IMR-90 (cell line): ENCODE results near the gene MINDY3. TPM values are rescaled to one million over a fixed set of nuclear protein-coding genes. Genes with fewer than 3 reads are reported as not detected.

ENCODE experiments used
- ATAC-seq: fragments of 200-7000 bp; cut with Tn5 transposase; 2 replicates; pipeline ENCODE4 v1.9.1; 2020; ENCODE audit warnings: low read depth, mild to moderate bottlenecking, moderate library complexity
- BruUV-seq: library from RNA; stranded (reverse); fragments of 400-500 nt; replicated peaks from 2 replicates; lab custom pipeline; 2021; lab: Mats Ljungman, UMichigan
- CTCF ChIA-PET: fragments of 300-600 bp; formaldehyde crosslinking; extraction: SDS; loops from one replicate; lab custom pipeline; 2021; ENCODE audit warnings: antibody characterized with exemption; lab: Yijun Ruan, JAX
- POLR2A ChIA-PET: fragments of 300-600 bp; sonication (Branson Sonifier 250); formaldehyde crosslinking; loops from one replicate; lab custom pipeline; 2022; ENCODE audit warnings: antibody characterized with exemption; ENCODE audit not compliant: unreplicated experiment; lab: Charles Lee
- DNase-seq: peaks from one replicate; pipeline ENCODE4 v3.0.0; 2013
- H2AFZ ChIP-seq: replicated peaks from 2 replicates; pipeline ENCODE3; 2013; ENCODE audit warnings: low read length, mild to moderate bottlenecking; ENCODE audit not compliant: poor library complexity
- H2AK5ac ChIP-seq: 2 replicates; pipeline ENCODE4 v1.6.1; 2013; ENCODE audit warnings: low read depth, low read length, inconsistent platforms
- H2AK9ac ChIP-seq: replicated peaks from 2 replicates; pipeline ENCODE3; 2013; ENCODE audit warnings: mild to moderate bottlenecking, low read depth, low read length, moderate library complexity; ENCODE audit not compliant: poor library complexity
- H2BK120ac ChIP-seq: 2 replicates; pipeline ENCODE4 v1.6.1; 2013; ENCODE audit warnings: low read depth, low read length, inconsistent platforms
- H2BK15ac ChIP-seq: 3 replicates; pipeline ENCODE4 v1.6.1; 2013; ENCODE audit warnings: low read depth, low read length, inconsistent platforms
- H2BK20ac ChIP-seq: 2 replicates; pipeline ENCODE4 v1.6.1; 2013; ENCODE audit warnings: low read depth, mild to moderate bottlenecking, inconsistent platforms, low read length, moderate library complexity
- H2BK5ac ChIP-seq: 2 replicates; pipeline ENCODE4 v1.6.1; 2013; ENCODE audit warnings: mild to moderate bottlenecking, low read depth, low read length, inconsistent platforms; ENCODE audit not compliant: poor library complexity, severe bottlenecking
- H3K14ac ChIP-seq: replicated peaks from 2 replicates; pipeline ENCODE4 v1.6.1; 2013; ENCODE audit warnings: low read depth, low read length, inconsistent platforms
- H3K18ac ChIP-seq: 2 replicates; pipeline ENCODE4 v1.6.1; 2013; ENCODE audit warnings: low read depth, low read length, control low read depth
- H3K23ac ChIP-seq: 2 replicates; pipeline ENCODE4 v1.6.1; 2013; ENCODE audit warnings: low read depth, low read length, inconsistent platforms
- H3K27ac ChIP-seq: 2 replicates; pipeline ENCODE4 v1.5.1; 2013; ENCODE audit warnings: mild to moderate bottlenecking, control low read depth, low read length; ENCODE audit not compliant: insufficient read depth
- H3K27me3 ChIP-seq: 2 replicates; pipeline ENCODE4 v1.6.1; 2013; ENCODE audit warnings: low read length; ENCODE audit not compliant: control insufficient read depth, insufficient read depth
- H3K36me3 ChIP-seq: 2 replicates; pipeline ENCODE4 v1.6.1; 2013; ENCODE audit warnings: low read length, mixed read lengths; ENCODE audit not compliant: control insufficient read depth, insufficient read depth
- H3K4ac ChIP-seq: 2 replicates; pipeline ENCODE4 v1.6.1; 2013; ENCODE audit warnings: low read depth, low read length, inconsistent platforms
- H3K4me1 ChIP-seq: 2 replicates; pipeline ENCODE4 v1.6.1; 2013; ENCODE audit warnings: low read length, mixed read lengths; ENCODE audit not compliant: control insufficient read depth, insufficient read depth
- H3K4me2 ChIP-seq: 2 replicates; pipeline ENCODE4 v1.6.1; 2013; ENCODE audit warnings: low read depth, mild to moderate bottlenecking, control low read depth, low read length, moderate library complexity
- H3K4me3 ChIP-seq: 2 replicates; pipeline ENCODE4 v1.5.1; 2013; ENCODE audit warnings: low read depth, mild to moderate bottlenecking, control low read depth, low read length, moderate library complexity; ENCODE audit not compliant: insufficient read depth
- H3K56ac ChIP-seq: 2 replicates; pipeline ENCODE4 v1.6.1; 2013; ENCODE audit warnings: low read length, inconsistent platforms; ENCODE audit not compliant: insufficient read depth; ENCODE audit errors: extremely low read depth
- H3K79me1 ChIP-seq, 2 experiments: 2 replicates each; pipeline ENCODE4 v1.6.1; 2013; ENCODE audit warnings: low read length in 2 of 2, inconsistent platforms in 1 of 2, low read depth in 1 of 2
- H3K9ac ChIP-seq: 2 replicates; pipeline ENCODE4 v1.6.1; 2013; ENCODE audit warnings: low read depth, low read length, control low read depth
- H3K9me1 ChIP-seq: 2 replicates; pipeline ENCODE4 v1.6.1; 2013; ENCODE audit warnings: low read length, inconsistent platforms; ENCODE audit not compliant: insufficient read depth
- H3K9me3 ChIP-seq: 2 replicates; pipeline ENCODE4 v1.6.1; 2013; ENCODE audit warnings: low read length; ENCODE audit not compliant: control insufficient read depth, insufficient read depth
- H4K20me1 ChIP-seq: 2 replicates; pipeline ENCODE4 v1.6.1; 2013; ENCODE audit warnings: low read length, inconsistent platforms; ENCODE audit not compliant: insufficient read depth
- H4K5ac ChIP-seq: 2 replicates; pipeline ENCODE4 v1.6.1; 2013; ENCODE audit warnings: mild to moderate bottlenecking, low read depth, low read length, control low read depth
- H4K8ac ChIP-seq, 2 experiments: 2 replicates each; pipeline ENCODE4 v1.6.1; 2013; ENCODE audit warnings: low read depth in 2 of 2, low read length in 2 of 2, control low read depth in 1 of 2, inconsistent platforms in 1 of 2
- H4K91ac ChIP-seq: 2 replicates; pipeline ENCODE4 v1.6.1; 2013; ENCODE audit warnings: low read depth, low read length, inconsistent platforms; ENCODE audit not compliant: insufficient read depth
- BHLHE40 ChIP-seq: fragments of 150-350 bp; IDR thresholded peaks from 2 replicates; pipeline ENCODE4 v1.6.1; 2016; ENCODE audit warnings: mild to moderate bottlenecking, low read depth, low read length
- CEBPB ChIP-seq: IDR thresholded peaks from 2 replicates; pipeline ENCODE4 v1.6.1; 2012; ENCODE audit warnings: low read depth, low read length, improper control_type of control experiment
- CHD1 ChIP-seq: IDR thresholded peaks from 2 replicates; pipeline ENCODE4 v1.6.1; 2012; ENCODE audit warnings: low read depth, low read length, improper control_type of control experiment
- FOS ChIP-seq: fragments of 150-350 bp; IDR thresholded peaks from 2 replicates; pipeline ENCODE4 v1.6.1; 2016; ENCODE audit warnings: low read depth, low read length
- MAFK ChIP-seq: IDR thresholded peaks from 2 replicates; pipeline ENCODE4 v1.6.1; 2012; ENCODE audit warnings: low read depth, low read length, improper control_type of control experiment
- MAZ ChIP-seq: IDR thresholded peaks from 2 replicates; pipeline ENCODE4 v1.6.1; 2012; ENCODE audit warnings: low read depth, mild to moderate bottlenecking, low read length, improper control_type of control experiment, moderate library complexity, borderline replicate concordance
- MXI1 ChIP-seq: IDR thresholded peaks from 2 replicates; pipeline ENCODE4 v1.6.1; 2012; ENCODE audit warnings: low read depth, mild to moderate bottlenecking, low read length, moderate library complexity, borderline replicate concordance
- NFE2L2 ChIP-seq: fragments of 150-350 bp; IDR thresholded peaks from 2 replicates; pipeline ENCODE4 v1.6.1; 2016; ENCODE audit warnings: low read depth, mild to moderate bottlenecking, low read length
- POLR2A ChIP-seq: IDR thresholded peaks from 2 replicates; pipeline ENCODE4 v1.6.1; 2012; ENCODE audit warnings: mild to moderate bottlenecking, low read depth, low read length
- RAD21 ChIP-seq: IDR thresholded peaks from 2 replicates; pipeline ENCODE4 v1.6.1; 2012; ENCODE audit warnings: low read length, improper control_type of control experiment
- RCOR1 ChIP-seq: IDR thresholded peaks from 2 replicates; pipeline ENCODE4 v1.6.1; 2012; ENCODE audit warnings: mild to moderate bottlenecking, low read length, improper control_type of control experiment; ENCODE audit not compliant: insufficient replicate concordance
- RFX5 ChIP-seq: IDR thresholded peaks from 2 replicates; pipeline ENCODE4 v1.8.0; 2012; ENCODE audit warnings: low read depth, mild to moderate bottlenecking, low read length, moderate library complexity
- SMC3 ChIP-seq: fragments of 150-350 bp; IDR thresholded peaks from 2 replicates; pipeline ENCODE4 v1.6.1; 2016; ENCODE audit warnings: low read depth, mild to moderate bottlenecking, antibody characterized with exemption, low read length, moderate library complexity
- USF2 ChIP-seq: fragments of 150-350 bp; IDR thresholded peaks from 2 replicates; pipeline ENCODE4 v1.6.1; 2017; ENCODE audit warnings: mild to moderate bottlenecking, antibody characterized with exemption, low read length, low read depth
- WGBS, 2 experiments: methylation state at CpG; one replicate each; pipeline versions ENCODE4 v1.1.5 to v1.1.7; 2013; ENCODE audit warnings: missing lambda C conversion rate in 2 of 2; ENCODE audit not compliant: insufficient read length in 1 of 2; ENCODE audit errors: extremely low coverage in 2 of 2; 5-methylcytosine and 5-hydroxymethylcytosine counted together
- dilution Hi-C: fragments of 300-500 bp; cut with HindIII; formaldehyde crosslinking; loops from one replicate; pipeline ENCODE4 v1.14.3; 2018; ENCODE audit warnings: low sequenced_read_pairs; ENCODE audit not compliant: unreplicated experiment
- in situ Hi-C: fragments of 300-500 bp; cut with MboI; formaldehyde crosslinking; loops from 3 replicates; pipeline ENCODE4 v1.14.3; 2019; ENCODE audit warnings: low sequenced_read_pairs, inconsistent platforms, mixed read lengths
- intact Hi-C: fragments of 100-400 bp; cut with micrococcal nuclease; formaldehyde crosslinking; loops from 2 replicates; pipeline ENCODE4 v1.10.0; 2022
- polyA plus RNA-seq, 3 experiments: library from polyadenylated mRNA; depleted of rRNA; stranded (reverse); fragments of >200 nt; gene quantifications; 2 replicates each; pipeline ENCODE4 v1.2.3, GENCODE V29; 2012; ENCODE audit warnings: low replicate concordance in 1 of 3
- total RNA-seq: library from RNA; depleted of rRNA; stranded (reverse); fragments of >200 nt; gene quantifications from 2 replicates; pipeline ENCODE4 v1.2.3, GENCODE V29; 2012
- TF ChIP-seq, protein P1 (sequence below): conservative IDR thresholded peaks from 2 replicates; pipeline ENCODE4 v1.5.1; 2012; ENCODE audit warnings: mild to moderate bottlenecking, low read depth, low read length, improper control_type of control experiment
- TF ChIP-seq, protein P2 (sequence below): fragments of 150-350 bp; IDR thresholded peaks from 2 replicates; pipeline ENCODE4 v1.6.1; 2016; ENCODE audit warnings: low read depth, mild to moderate bottlenecking, low read length, moderate library complexity, borderline replicate concordance

Gene MINDY3
- total and polyA plus RNA-seq, 2 of the 4 experiments (the other 2 are of a cell fraction) = 13.9 to 14.5 TPM

DNA sequence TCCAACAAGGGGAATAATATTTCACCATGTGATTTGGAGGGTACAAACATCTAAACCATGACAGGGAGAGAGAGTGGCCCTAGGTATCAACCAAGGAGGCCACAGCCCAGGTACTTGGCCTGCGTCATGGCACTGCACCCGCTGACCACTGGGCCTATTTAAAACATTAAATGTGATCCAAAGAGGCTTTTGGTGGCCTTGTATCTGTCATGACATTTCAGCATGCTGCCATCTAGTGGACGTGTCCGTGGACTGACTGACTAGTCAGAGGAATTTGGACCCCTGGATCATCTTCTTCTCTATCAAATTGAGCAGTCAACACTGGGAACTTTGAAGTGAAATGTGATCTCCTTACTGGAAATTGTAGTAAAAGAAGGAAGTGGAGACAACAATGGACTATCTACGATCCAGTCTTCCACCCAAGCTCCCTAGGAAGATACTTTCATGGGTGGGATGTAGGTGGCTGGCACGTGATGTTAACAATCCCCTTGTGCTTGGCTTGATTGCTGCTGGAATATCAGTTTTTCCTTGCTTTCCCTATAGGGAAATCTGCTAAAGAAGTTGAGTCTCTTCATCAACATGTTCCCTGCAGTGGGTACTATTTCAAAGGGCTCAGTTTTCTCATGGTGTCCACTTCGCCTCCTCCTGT lies 116.0 kb downstream of the MINDY3 start:
- H3K27ac ChIP-seq = no peak overlapping the region
- ChIA-PET CTCF (no interaction called here), POLR2A (no interaction called here)
- H4K91ac ChIP-seq = no peak overlapping the region
- no peak overlapping the region for H2AK5ac ChIP-seq
- dilution Hi-C loops = no loop called here
- H3K4ac ChIP-seq = no peak overlapping the region
- no peaks in the 10 kb centered on the region for H4K20me1 ChIP-seq
- no peak overlapping the region for H3K4me2 ChIP-seq
- in situ Hi-C loops = no loop called here
- H3K9me3 ChIP-seq = no peaks in the 10 kb centered on the region
- no peak overlapping the region for H2BK15ac ChIP-seq
- TF ChIP-seq MAZ (no peak), RCOR1 (no peak), BHLHE40 (no peak), RAD21 (peak; percentile 21; the same call in 1 of the 2 replicates), RFX5 (no peak), POLR2A (no peak), USF2 (no peak), SMC3 (peak; percentile 47), MXI1 (no peak), NFE2L2 (no peak), CHD1 (no peak), FOS (no peak), CEBPB (no peak), MAFK (no peak)
- TF ChIP-seq, protein P1, sequence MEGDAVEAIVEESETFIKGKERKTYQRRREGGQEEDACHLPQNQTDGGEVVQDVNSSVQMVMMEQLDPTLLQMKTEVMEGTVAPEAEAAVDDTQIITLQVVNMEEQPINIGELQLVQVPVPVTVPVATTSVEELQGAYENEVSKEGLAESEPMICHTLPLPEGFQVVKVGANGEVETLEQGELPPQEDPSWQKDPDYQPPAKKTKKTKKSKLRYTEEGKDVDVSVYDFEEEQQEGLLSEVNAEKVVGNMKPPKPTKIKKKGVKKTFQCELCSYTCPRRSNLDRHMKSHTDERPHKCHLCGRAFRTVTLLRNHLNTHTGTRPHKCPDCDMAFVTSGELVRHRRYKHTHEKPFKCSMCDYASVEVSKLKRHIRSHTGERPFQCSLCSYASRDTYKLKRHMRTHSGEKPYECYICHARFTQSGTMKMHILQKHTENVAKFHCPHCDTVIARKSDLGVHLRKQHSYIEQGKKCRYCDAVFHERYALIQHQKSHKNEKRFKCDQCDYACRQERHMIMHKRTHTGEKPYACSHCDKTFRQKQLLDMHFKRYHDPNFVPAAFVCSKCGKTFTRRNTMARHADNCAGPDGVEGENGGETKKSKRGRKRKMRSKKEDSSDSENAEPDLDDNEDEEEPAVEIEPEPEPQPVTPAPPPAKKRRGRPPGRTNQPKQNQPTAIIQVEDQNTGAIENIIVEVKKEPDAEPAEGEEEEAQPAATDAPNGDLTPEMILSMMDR = peak; percentile 49
- TF ChIP-seq, protein P2, sequence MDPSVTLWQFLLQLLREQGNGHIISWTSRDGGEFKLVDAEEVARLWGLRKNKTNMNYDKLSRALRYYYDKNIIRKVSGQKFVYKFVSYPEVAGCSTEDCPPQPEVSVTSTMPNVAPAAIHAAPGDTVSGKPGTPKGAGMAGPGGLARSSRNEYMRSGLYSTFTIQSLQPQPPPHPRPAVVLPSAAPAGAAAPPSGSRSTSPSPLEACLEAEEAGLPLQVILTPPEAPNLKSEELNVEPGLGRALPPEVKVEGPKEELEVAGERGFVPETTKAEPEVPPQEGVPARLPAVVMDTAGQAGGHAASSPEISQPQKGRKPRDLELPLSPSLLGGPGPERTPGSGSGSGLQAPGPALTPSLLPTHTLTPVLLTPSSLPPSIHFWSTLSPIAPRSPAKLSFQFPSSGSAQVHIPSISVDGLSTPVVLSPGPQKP = no peak
- H3K18ac ChIP-seq = no peak overlapping the region
- H2AFZ ChIP-seq = peak overlapping the region; percentile 51
- H3K79me1 ChIP-seq = no peaks in the 10 kb centered on the region
- WGBS, 2 experiments = 86% methylated on average over 1 of the region's 7 CpGs; no CpG with 5 or more reads in 1 of the 2 experiments
- H4K5ac ChIP-seq = no peak overlapping the region
- no TSS peak for BruUV-seq
- peaks cover 16% of the 10 kb centered on the region for H3K27me3 ChIP-seq
- ATAC-seq = peak; percentile 53
- H3K14ac ChIP-seq = no peak overlapping the region
- no peak overlapping the region for H3K23ac ChIP-seq
- no peak overlapping the region for H3K4me3 ChIP-seq
- H2BK120ac ChIP-seq = no peak overlapping the region
- intact Hi-C loops = no loop called here
- no peak overlapping the region for H2BK20ac ChIP-seq
- no peaks in the 10 kb centered on the region for H3K9me1 ChIP-seq
- H2AK9ac ChIP-seq = peak overlapping the region; percentile 19
- DNase-seq = peak; percentile 56
- H3K9ac ChIP-seq = no peak overlapping the region
- H3K4me1 ChIP-seq = no peaks in the 10 kb centered on the region
- no peak overlapping the region for H4K8ac ChIP-seq
- no peak overlapping the region for H2BK5ac ChIP-seq
- no peak overlapping the region for H3K56ac ChIP-seq
- no peaks in the 10 kb centered on the region for H3K36me3 ChIP-seq
